Activated T-cell treated with anti-CD3 and anti-CD28 coated beads, Interleukin-2, amount 50 U/mL, for 24 hours (primary cell): ENCODE data around the gene LEMD1.
"Not testable (repeated sequence)": the region's sequence is repeated elsewhere in the genome, so short reads cannot be mapped to it uniquely, and the experiment has no call there.

Experiments
- DNase-seq: peaks from one replicate; pipeline ENCODE4 v3.0.0-alpha.2; 2020
- H3K27ac Mint-ChIP-seq: 2 replicates; pipeline ENCODE4 v1.8.0; 2020; ENCODE audit warnings: mild to moderate bottlenecking, mixed read lengths
- H3K27me3 Mint-ChIP-seq: 2 replicates; pipeline ENCODE4 v1.8.0; 2020; ENCODE audit warnings: mixed read lengths
- H3K36me3 Mint-ChIP-seq: 2 replicates; pipeline ENCODE4 v1.8.0; 2020; ENCODE audit warnings: low read depth, mixed read lengths
- H3K4me1 Mint-ChIP-seq: 2 replicates; pipeline ENCODE4 v1.8.0; 2020; ENCODE audit warnings: low read depth, mixed read lengths
- H3K4me3 Mint-ChIP-seq: 2 replicates; pipeline ENCODE4 v1.8.0; 2020; ENCODE audit warnings: mild to moderate bottlenecking, moderate library complexity, mixed read lengths
- H3K9me3 Mint-ChIP-seq: 2 replicates; pipeline ENCODE4 v1.8.0; 2020; ENCODE audit warnings: mixed read lengths

LEMD1 gene

GRCh38 chr1:205424901-205425600 is 3.2 kb upstream of the LEMD1 start:
- Mint-ChIP-seq H3K36me3 (no peaks in the 10 kb centered on the region), H3K27me3 (peaks cover 4% of the 10 kb centered on the region), H3K4me3 (no peak overlapping the region), H3K27ac (no peak overlapping the region), H3K9me3 (no peaks in the 10 kb centered on the region), H3K4me1 (no peaks in the 10 kb centered on the region)
- DNase-seq: no peak

DNA sequence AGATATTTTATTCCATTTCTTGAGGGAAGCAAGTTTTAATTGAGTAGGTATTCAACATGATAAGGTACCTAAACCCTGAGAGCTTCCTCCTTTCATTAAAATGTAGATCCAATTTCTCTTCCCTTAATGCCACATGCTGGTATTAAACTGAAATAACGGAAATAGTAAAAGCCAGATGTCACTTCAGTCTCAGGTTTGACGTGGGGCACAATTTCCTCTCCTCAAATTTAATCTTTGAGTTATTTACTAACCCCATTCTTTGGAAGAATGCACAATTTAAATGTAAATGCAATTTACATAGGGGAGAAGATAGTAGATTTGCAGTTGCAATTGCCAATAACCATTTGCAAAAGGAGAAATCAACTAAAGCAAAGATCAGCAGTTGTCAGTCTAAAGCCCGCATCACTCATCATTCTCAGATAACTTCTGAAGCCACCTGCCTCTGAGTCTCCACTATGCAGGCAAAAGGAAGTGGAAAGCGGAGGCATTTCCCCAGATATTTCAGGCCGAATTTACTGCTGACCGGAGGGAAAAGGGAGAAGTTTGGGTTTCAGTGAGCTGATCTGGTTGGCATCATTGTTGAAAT is 2.1 kb upstream of the LEMD1 start:
- Mint-ChIP-seq H3K27me3 (peaks cover 4% of the 10 kb centered on the region), H3K4me3 (no peak overlapping the region), H3K4me1 (no peaks in the 10 kb centered on the region), H3K36me3 (no peaks in the 10 kb centered on the region), H3K9me3 (no peaks in the 10 kb centered on the region), H3K27ac (no peak overlapping the region)
- DNase-seq: no peak

GRCh38 chr1:205422993-205423642 is 1.3 kb upstream of the LEMD1 start:
- H3K4me1 Mint-ChIP-seq: no peaks in the 10 kb centered on the region
- no peak overlapping the region for H3K4me3 Mint-ChIP-seq
- no peaks in the 10 kb centered on the region for H3K36me3 Mint-ChIP-seq

DNA sequence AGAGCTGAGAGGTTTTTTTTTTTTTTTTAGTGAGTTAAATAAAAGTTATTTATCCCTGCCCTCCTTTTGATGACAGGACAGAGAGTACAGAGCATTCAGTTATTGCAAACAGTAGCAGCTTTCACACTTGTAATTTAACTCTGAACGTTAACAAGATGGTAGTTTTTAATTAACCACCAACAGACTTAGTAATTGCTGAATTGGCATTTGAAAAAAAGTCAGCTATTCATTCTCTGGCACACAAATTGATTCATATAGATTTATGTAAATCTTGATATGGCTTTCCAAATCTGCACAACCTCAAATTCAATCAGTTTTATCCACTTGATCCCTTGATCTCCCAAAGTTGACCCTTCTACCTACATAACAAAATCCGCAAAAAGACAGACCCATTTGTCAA is 918 bp downstream of the LEMD1 start:
- H3K36me3 Mint-ChIP-seq: no peaks in the 10 kb centered on the region
- H3K4me3 Mint-ChIP-seq: no peak overlapping the region
- H3K27ac Mint-ChIP-seq: no peak overlapping the region
- no peaks in the 10 kb centered on the region for H3K9me3 Mint-ChIP-seq
- H3K27me3 Mint-ChIP-seq: peaks cover 4% of the 10 kb centered on the region
- no peak for DNase-seq
- no peaks in the 10 kb centered on the region for H3K4me1 Mint-ChIP-seq

More at GRCh38 chr1:205422993-205423642, 1.3 kb upstream of the LEMD1 start:
- no peaks in the 10 kb centered on the region for H3K9me3 Mint-ChIP-seq
- no peak overlapping the region for H3K27ac Mint-ChIP-seq
- DNase-seq: no peak
- H3K27me3 Mint-ChIP-seq: peaks cover 4% of the 10 kb centered on the region

- H3K27ac Mint-ChIP-seq: no peak overlapping the region
- no peak for DNase-seq
- no peaks in the 10 kb centered on the region for H3K27me3 Mint-ChIP-seq
- H3K36me3 Mint-ChIP-seq: no peaks in the 10 kb centered on the region
- H3K4me1 Mint-ChIP-seq: no peaks in the 10 kb centered on the region
- no peaks in the 10 kb centered on the region for H3K9me3 Mint-ChIP-seq
- H3K4me3 Mint-ChIP-seq: no peak overlapping the region
Measured at GRCh38 chr1:205417870-205418635, 3.8 kb downstream of the LEMD1 start.

GRCh38 chr1:205416322-205416721 is 5.5 kb downstream of the LEMD1 start:
- DNase-seq: no peak
- Mint-ChIP-seq H3K4me1 (no peaks in the 10 kb centered on the region), H3K4me3 (no peak overlapping the region), H3K27ac (no peak overlapping the region), H3K27me3 (no peaks in the 10 kb centered on the region), H3K36me3 (no peaks in the 10 kb centered on the region), H3K9me3 (no peaks in the 10 kb centered on the region)

DNA sequence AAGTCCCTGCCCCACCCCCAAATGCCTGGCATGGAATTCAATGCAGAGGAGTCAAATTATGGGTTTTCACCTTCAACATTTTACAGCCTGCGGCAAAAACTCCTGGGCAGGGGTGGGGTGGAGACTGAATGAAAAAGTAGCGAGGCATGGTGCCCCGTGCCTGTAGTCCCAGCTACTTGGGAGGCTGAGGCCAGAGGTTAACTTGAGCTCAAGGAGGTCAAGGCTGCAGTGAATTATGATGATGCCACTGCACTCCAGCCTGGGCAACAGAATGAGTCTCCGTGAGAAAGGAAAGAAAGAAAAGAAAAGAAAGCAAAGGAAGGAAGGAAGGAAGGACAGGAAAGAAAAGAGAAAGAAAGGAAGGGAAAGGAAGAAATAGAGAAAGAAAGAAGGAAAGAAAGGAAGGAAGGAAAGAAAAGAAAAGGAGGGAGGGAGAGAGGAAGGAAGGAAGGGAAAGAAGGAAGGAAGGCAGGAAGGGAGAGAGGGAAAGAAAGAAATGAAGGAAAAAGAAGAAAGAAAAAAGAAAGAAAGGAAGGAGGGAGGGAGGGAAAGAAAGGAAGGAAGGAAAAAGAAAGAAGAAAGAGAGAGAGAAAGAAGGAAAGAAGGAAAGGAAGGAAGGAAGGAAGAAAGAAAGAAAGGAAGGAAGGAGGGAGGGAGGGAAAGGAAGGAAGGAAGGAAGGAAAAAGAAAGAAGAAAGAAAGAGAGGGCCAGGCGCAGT is 11.1 kb downstream of the LEMD1 start:
- Mint-ChIP-seq H3K36me3 (no peaks in the 10 kb centered on the region), H3K9me3 (no peaks in the 10 kb centered on the region), H3K27ac (no peak overlapping the region), H3K4me1 (peaks cover 11% of the 10 kb centered on the region), H3K4me3 (no peak overlapping the region), H3K27me3 (no peaks in the 10 kb centered on the region)
- DNase-seq: no peak

DNA sequence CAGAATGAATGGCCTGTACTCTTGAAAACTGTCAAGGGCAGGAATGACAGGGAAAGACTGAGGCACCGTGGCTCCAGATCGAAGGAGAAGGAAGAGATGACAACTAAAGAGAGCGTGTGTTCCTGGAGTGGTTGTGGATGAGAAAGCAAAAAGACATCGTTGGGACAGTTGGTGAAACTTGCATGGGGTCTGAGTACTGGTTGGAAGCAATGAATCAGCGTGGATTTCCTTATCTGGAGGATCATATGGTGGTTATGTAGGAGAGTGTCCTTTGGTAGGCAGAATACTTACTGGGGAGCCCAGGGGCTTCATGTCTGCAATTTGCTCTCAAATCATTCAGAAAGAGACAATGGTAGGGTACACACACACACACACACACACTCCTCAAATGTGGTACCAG is 13.9 kb downstream of the LEMD1 start:
- H3K4me1 Mint-ChIP-seq: peaks cover 11% of the 10 kb centered on the region
- H3K27ac Mint-ChIP-seq: no peak overlapping the region
- H3K9me3 Mint-ChIP-seq: peaks cover 2% of the 10 kb centered on the region
- no peak overlapping the region for H3K4me3 Mint-ChIP-seq
- DNase-seq: no peak
- H3K27me3 Mint-ChIP-seq: no peaks in the 10 kb centered on the region
- no peaks in the 10 kb centered on the region for H3K36me3 Mint-ChIP-seq

- H3K9me3 Mint-ChIP-seq, H3K27me3 Mint-ChIP-seq, H3K27ac Mint-ChIP-seq, H3K36me3 Mint-ChIP-seq, DNase-seq, H3K4me3 Mint-ChIP-seq: not testable (repeated sequence)
- H3K4me1 Mint-ChIP-seq: peaks cover 11% of the 10 kb centered on the region
Measured at GRCh38 chr1:205406252-205406651, 15.6 kb downstream of the LEMD1 start.

- H3K9me3 Mint-ChIP-seq, H3K36me3 Mint-ChIP-seq, H3K4me3 Mint-ChIP-seq, H3K27ac Mint-ChIP-seq, H3K27me3 Mint-ChIP-seq, DNase-seq: not testable (repeated sequence)
- H3K4me1 Mint-ChIP-seq: peaks cover 11% of the 10 kb centered on the region
Measured at GRCh38 chr1:205404484-205404883, 17.4 kb downstream of the LEMD1 start.

GRCh38 chr1:205398586-205398985 is 23.3 kb downstream of the LEMD1 start:
- Mint-ChIP-seq H3K27me3 (peaks cover 4% of the 10 kb centered on the region), H3K4me1 (peaks cover 6% of the 10 kb centered on the region), H3K36me3 (no peaks in the 10 kb centered on the region), H3K9me3 (no peaks in the 10 kb centered on the region), H3K27ac (no peak overlapping the region), H3K4me3 (no peak overlapping the region)
- no peak for DNase-seq

DNA sequence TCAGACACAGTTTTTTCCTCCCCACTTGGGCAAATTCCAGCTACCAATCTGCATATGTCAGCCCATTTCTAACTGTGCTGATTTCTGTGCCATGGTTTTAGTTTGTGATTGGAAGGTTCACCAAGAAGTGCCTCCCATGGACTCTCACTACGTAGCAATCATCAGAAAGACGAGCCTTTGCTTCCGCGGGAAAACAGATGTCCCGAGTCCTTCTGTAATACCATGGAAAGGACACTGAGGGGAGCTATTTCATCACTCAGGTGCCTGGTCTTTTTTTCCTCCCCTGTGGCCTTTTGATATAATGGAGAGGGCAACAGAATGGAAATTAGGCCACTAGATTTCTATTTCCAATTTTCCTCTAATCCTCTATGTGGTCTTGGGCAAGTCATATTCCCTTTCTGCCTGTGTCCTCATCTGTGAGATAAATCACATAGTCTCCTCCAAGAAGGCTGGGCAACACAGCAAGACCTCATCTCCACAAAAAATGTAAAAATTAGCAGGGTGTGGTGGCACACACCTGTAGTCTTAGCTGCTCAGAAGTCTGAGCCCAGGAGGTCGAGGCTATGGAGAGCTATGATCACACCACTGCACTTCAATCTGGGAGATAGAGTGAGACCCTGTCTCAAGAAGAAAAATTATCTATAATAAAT is 24.8 kb downstream of the LEMD1 start:
- no peak overlapping the region for H3K27ac Mint-ChIP-seq
- H3K27me3 Mint-ChIP-seq: peaks cover 10% of the 10 kb centered on the region

GRCh38 chr1:205395616-205396015 is 26.2 kb downstream of the LEMD1 start:
- Mint-ChIP-seq H3K27ac (no peak overlapping the region), H3K9me3 (no peaks in the 10 kb centered on the region), H3K36me3 (no peaks in the 10 kb centered on the region), H3K4me1 (peaks cover 6% of the 10 kb centered on the region), H3K27me3 (peaks cover 12% of the 10 kb centered on the region), H3K4me3 (no peak overlapping the region)
- no peak for DNase-seq

More for the DNA sequence above, 24.8 kb downstream of the LEMD1 start:
- DNase-seq: no peak
- Mint-ChIP-seq H3K4me3 (no peak overlapping the region), H3K4me1 (peaks cover 6% of the 10 kb centered on the region), H3K9me3 (no peaks in the 10 kb centered on the region), H3K36me3 (no peaks in the 10 kb centered on the region)

DNA sequence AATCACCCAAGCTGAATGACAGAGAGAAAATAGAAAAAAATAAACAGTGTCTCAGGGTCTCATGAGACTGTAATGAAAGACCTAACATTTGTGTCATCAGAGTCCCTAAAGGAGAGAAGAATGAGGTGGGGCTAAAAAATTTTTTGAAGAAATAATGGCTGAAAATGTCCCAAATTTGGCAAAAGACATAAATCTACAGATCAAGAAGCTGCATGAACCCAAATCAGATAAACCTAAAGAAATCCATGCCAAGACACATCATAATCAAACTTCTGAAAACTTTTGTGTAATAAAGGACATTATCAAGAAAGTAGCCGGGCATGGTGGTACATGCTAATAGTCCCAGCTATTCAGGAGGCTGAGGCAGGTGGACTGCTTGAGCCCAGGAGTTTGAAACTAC is 29.2 kb downstream of the LEMD1 start:
- Mint-ChIP-seq H3K27me3 (peaks cover 27% of the 10 kb centered on the region), H3K9me3 (no peaks in the 10 kb centered on the region), H3K27ac (no peak overlapping the region), H3K36me3 (no peaks in the 10 kb centered on the region), H3K4me1 (peaks cover 6% of the 10 kb centered on the region), H3K4me3 (no peak overlapping the region)
- DNase-seq: no peak
